NCI-H446 (cell line): Measurements from ENCODE around the gene APEX2.
"Not testable (repeated sequence)": the region's sequence is repeated elsewhere in the genome, so short reads cannot be mapped to it uniquely, and the experiment has no call there.

Experiments used
- DNase-seq, 2 experiments: peaks; one replicate each; lab custom pipeline; 2025; lab: John Stamatoyannopoulos, UW

Gene APEX2

DNA sequence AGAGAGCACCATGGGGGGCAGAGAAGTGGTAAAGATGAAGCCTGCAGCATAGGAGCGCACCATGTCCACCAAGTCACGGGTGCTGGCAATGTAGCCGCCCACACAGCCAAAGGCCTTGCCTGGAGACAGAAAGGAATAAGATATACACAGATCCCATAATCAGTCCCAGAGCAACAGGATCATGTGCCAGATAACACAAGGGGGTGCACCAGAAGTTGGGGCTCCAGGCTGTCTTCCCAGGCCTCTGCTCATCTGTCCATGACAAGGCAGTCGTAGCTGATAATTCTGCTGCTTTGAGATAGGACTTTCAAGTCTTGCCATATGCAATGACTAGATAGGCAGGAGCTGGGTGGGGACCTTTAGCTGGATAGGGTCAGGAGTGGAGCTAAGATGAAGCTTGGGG, 14.7 kb downstream of the APEX2 start:
- DNase-seq = no peak

DNA sequence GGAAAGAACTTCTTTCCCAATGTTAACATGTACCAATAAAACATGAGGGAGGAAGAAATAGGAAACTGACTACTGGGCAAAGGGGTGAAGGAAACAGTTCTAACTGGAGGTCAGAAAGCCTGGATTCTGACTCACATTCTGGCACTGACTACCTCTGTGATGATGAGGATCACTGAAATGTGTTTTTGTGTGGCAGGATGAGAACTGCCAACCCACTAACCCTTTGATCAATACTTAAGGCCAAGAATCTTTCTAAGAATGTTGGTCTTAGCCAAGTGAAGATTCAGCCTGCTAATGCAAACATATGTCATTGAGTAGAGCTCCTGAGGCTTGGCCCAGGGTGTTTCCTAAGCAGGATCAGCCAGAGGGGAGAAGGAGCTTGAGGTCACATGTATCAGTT, 26.0 kb downstream of the APEX2 start:
- DNase-seq = no peak

DNA sequence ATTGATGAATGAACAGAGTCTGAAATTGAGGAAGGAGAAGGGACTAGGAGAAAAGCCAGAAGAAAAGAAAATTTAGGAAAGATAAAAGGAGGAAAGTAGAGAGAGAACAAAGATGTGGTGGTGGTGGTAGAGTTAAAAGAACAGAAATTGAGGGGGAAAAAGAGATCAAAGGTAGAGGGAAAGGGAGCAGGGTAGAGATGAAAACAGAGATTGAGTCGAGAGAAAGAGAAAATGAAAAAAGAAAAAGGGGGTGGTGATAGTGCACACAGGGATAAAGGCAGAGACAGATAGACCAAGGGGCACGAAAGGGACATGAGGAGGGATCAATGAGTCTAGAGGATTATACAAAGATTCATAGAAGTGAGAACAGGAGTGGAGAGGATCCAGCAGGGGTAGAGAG, 26.7 kb downstream of the APEX2 start:
- DNase-seq = no peak

DNA sequence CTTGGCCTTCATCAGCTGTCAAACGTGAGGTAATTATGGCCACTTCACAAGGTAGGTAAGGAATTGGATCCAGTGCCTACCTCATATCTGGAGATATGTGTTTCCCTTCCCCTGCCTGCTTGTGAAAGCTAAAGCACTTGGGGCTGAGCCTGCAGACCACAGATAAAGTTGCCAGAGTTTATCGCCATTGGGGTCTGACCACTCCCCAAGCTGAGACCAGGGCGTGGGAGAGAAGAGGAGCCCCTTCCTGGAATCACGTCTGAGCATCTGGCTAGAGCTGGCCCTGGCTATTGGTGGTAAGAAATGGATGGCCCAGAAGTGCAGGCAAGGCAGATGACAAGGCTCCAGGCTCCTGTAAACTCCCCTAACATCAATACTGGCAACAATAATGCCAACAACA, 27.9 kb downstream of the APEX2 start:
- DNase-seq = no peak

DNA sequence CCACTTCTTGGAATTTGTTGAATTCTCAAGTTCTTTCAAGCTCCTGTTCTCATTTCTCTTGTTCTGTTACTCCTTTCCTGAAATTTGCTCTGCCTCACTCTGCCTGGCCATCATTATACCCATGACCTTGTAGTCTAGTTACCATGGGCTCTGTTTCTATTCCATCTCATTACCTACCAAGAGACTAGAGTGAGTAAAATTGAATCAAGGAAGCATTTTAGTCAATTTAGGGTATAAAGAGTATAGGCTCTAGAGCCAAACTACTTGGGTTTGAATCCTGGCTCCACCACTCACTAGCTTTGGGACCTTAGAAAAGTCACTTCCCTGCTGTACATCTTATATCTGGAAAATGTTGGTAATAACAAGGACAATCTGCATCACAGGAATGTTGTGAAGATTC, 28.4 kb downstream of the APEX2 start:
- no peak for DNase-seq

DNA sequence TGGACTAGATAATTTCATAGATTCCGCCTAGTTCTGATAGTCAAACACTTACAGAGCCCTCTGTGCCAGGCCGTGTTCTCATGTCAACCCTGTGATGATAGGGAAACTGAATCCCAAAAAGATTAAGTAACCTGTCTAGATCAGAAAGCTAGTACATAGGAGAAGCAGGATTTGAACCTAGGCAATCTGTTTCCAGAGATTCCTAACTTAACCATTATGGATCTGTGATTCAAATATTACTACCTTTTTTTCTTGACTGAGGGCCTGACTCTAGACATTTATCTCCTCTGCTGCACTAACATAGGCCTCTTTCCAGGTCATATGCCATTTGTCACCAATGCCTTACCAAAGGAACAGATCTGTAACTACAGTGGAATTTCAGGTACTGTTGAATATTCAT, 29.1 kb downstream of the APEX2 start:
- no peak for DNase-seq

DNA sequence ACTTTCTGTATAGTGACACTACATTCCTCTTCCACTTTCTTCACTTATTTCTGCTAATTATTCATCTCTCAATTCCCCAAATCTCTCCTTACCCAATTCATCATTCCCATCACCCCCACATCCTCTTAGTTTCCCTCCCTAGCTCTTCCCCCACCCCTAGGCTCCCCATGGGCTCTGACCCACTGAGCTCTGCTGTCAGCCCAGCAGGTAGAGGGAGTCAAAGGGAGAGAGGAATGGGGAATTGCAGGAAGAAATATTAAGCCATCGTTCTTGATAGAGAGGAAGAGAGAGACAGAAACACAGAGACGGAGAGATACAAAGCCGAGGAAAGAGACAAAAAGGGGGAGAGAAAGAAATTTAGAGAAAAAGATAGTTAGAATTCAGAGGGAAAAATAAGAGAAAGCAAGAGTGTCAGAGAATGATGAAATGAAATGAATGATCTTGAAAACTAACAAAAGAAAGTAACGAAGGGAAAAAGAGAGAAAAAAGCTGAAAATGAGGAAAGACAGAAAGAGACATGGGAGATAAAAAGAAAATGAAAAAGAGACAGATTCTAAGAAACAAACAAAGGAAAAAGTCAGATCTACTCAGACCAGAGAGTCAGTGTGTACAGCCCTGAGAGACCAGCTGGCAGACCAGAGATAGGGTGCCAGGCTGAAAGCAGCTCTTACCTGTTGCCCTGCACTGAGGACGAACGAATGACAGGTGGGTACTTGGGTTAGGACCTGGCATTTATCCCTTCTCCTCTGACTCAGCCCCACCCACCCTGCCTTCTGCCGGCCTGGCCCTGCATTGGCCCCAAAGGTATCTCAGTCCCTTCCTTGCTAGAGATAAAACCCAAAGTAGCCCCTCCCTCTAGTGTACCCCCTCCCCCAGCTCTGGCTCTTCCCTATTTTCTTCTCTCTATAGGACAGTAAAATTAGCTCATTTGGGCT, 30.4 kb downstream of the APEX2 start, which contains the start of gene ALAS2:
Gene ALAS2, minus strand, starts transcription at position 707 of the 935 bp plus-strand sequence. CDS start 4,977 bp downstream, outside the sequence.
- DNase-seq = no peak

DNA sequence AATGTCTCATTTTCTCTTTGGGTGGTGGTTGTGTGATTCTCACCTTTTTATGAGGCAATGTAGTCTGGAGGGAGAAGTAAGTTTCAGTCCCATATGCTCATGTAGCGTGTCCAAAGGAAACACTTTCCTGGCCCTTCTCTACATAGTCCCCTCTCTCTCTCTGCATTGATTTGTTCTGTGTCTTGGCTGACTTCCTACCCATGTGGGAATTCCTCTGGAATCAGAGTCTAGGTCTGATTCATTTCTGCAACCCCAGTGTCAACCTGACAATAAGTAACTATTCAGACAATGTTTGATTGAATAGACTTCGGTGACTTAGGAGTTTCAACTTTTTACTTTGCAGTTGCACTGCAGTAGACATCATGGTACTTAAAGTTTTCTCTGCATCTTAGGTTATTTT, 33.3 kb downstream of the APEX2 start:
- DNase-seq = no peak

DNA sequence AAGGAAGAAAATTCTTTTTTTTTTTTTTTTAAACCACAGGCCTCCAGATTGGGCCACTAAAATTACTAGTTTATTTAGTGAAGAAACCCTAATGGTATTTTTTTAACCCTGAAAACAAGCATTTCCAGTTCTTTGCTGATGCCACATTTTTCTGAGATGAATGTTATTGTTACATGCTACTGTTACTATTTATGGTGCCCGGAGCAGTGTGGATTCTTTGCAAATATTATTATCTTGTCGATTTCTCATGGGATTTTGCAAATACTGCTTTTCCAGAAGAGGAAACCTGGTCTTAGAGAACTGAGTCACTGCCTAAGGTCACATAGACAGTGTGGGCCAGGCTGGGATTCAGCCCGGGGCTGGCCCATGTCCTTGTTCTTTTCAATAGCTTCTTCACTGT, 39.3 kb downstream of the APEX2 start:
- DNase-seq = no peak

DNA sequence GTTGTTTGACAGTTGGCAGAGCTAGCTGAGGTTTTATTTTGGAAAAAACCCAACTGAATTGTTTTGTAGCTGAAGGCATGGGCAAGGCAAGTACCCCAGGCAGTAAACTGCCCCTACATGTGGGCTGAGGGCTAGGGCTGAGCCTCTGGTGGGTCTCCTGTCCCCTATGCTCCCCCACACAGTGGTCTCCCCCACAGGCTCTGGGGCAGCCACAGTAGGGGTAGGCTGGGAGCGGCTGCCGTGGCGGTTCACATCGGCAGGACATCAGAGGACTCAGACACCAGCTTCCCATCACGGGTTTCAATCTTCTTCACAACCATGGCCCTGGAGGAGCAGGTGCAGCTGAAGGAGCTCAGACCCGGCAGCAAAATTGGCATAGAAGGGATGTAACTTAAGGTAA, 41.4 kb downstream of the APEX2 start:
- DNase-seq = no peak

DNA sequence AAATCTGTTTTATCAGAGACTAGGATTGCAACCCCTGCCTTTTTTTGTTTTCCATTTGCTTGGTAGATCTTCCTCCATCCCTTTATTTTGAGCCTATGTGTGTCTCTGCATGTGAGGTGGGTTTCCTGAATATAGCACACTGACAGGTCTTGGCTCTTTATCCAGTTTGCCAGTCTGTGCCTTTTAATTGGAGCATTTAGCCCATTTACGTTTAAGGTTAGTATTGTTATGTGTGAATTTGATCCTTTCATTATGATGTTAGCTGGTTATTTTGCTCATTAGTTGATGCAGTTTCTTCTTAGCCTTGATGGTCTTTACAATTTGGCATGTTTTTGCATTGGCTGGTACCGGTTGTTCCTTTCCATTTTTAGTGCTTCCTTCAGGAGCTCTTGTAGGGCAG, 50.4 kb downstream of the APEX2 start:
- not testable (repeated sequence) for DNase-seq

DNA sequence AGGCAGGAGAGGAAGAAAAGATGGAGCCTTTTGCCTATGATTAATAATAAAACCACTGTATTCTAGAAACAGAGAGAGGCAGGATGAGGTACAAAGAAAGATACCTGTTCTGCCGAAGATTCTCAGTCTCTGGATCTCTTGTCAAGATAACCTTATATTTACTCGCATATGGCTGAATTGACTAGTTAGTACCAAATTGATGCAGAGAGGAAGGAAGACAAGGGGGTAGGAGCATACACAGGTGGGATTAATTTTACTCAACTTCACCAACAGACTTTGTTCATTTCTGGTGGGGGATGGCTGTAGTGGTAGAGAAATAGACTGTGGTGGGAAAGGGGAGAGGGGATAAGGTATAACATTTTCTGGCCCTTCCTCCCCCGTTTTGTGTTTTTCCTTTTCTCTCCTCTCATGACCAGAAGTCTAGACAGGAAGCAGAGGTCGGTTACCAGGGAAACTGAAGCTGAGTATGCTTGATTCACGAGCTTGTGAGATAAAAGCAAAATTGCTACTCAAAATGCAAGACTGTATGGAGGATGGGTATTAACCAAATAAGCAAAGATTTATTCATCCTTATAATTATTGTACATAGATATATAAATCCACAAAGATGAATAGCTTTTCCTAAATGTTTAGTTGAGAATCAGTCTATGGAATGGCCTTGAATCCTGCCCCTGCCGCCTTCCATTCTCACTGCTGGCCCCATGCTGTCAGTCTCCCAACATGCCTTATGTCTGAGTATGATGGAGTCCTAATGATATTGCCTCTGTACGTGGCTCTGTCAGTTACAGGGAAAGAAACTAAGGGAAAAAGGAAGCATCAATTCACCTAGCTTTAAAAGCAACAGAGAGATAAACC, 56.9 kb downstream of the APEX2 start:
- no peak for DNase-seq

DNA sequence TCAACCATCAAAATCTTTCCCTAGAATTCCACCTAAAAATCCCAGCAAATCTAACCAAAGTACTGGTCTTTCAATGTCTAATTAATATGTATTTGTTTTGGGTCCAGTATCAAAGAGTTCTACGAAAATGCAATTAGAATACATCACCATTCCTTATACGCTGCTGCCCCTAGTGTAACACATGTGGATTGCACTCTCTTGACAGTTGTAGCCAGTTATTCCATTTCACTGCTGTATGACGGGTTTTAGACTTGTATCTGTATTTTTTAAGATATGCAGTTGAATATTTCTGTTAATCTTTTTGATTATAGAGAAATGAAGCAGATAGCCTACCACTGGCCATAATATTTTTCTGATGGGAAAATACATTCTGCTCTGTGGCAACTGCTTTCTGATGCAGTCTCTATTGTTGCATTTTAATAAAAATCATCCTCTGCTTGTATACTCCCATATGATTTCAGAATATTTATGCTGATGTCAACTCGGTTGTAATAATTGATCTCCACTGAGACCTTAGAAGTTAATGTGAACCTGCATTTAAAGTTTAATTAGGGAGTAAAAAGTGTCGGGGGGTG, 57.6 kb downstream of the APEX2 start:
- DNase-seq = peak in 1 of 2 experiments; percentile 5
